Type B pancreatic cell (in vitro differentiated cells): ENCODE data around the gene FAM53A. TPM values are rescaled to one million over a fixed set of nuclear protein-coding genes. Genes with fewer than 3 reads are reported as not detected.
"Not testable (repeated sequence)": the region's sequence is repeated elsewhere in the genome, so short reads cannot be mapped to it uniquely, and the experiment has no call there.

Experiments
- DNase-seq: peaks from one replicate; pipeline ENCODE4 v3.0.0; 2021; ENCODE audit warnings: mixed read lengths; ENCODE audit not compliant: unreplicated experiment; ENCODE audit errors: extremely low spot score
- H3K27ac Mint-ChIP-seq: 2 replicates; pipeline ENCODE4 v1.8.0; 2021; ENCODE audit warnings: mild to moderate bottlenecking, mixed read lengths
- H3K27me3 Mint-ChIP-seq: 2 replicates; pipeline ENCODE4 v1.8.0; 2021; ENCODE audit warnings: mixed read lengths
- H3K36me3 Mint-ChIP-seq: 2 replicates; pipeline ENCODE4 v1.8.0; 2021; ENCODE audit warnings: mixed read lengths
- H3K4me1 Mint-ChIP-seq: one replicate; pipeline ENCODE4 v1.8.0; 2021; ENCODE audit warnings: mixed read lengths; ENCODE audit not compliant: unreplicated experiment
- H3K4me3 Mint-ChIP-seq: 2 replicates; pipeline ENCODE4 v1.8.0; 2021; ENCODE audit warnings: mild to moderate bottlenecking, mixed read lengths
- H3K9me3 Mint-ChIP-seq: 2 replicates; pipeline ENCODE4 v1.8.0; 2021; ENCODE audit warnings: mixed read lengths
- CTCF ChIP-seq: fragments of 200-600 bp; sonication (generic); conservative IDR thresholded peaks from 2 replicates; pipeline ENCODE4 v1.5.0; 2021; ENCODE audit warnings: antibody characterized with exemption, mild to moderate bottlenecking
- total RNA-seq: library from RNA; stranded (reverse); gene quantifications from 2 replicates; pipeline ENCODE4 v1.2.1, GENCODE V29; 2021; ENCODE audit warnings: low replicate concordance

Gene FAM53A
- total RNA-seq, 1 donor from 2014 or later, result 3.2 TPM

- no peak overlapping the region for H3K27ac Mint-ChIP-seq
- no peaks in the 10 kb centered on the region for H3K27me3 Mint-ChIP-seq
- H3K4me1 Mint-ChIP-seq, result peaks cover 3% of the 10 kb centered on the region
- no peak for DNase-seq
- no peak overlapping the region for H3K4me3 Mint-ChIP-seq
- H3K9me3 Mint-ChIP-seq, result no peaks in the 10 kb centered on the region
- TF ChIP-seq CTCF, result no peak
- no peaks in the 10 kb centered on the region for H3K36me3 Mint-ChIP-seq
Observed at GRCh38 chr4:1608196-1608820, 75.8 kb downstream of the FAM53A start.

- H3K27ac Mint-ChIP-seq, H3K9me3 Mint-ChIP-seq, H3K4me1 Mint-ChIP-seq, H3K27me3 Mint-ChIP-seq, DNase-seq, H3K4me3 Mint-ChIP-seq, H3K36me3 Mint-ChIP-seq: not testable (repeated sequence)
Observed at GRCh38 chr4:1607436-1608195, 76.5 kb downstream of the FAM53A start.

- H3K9me3 Mint-ChIP-seq, result no peaks in the 10 kb centered on the region
- H3K36me3 Mint-ChIP-seq, result no peaks in the 10 kb centered on the region
- no peak overlapping the region for H3K4me3 Mint-ChIP-seq
Observed at GRCh38 chr4:1604706-1605205, 79.4 kb downstream of the FAM53A start.

GRCh38 chr4:1604181-1604705, 79.9 kb downstream of the FAM53A start:
- no peak for TF ChIP-seq CTCF
- Mint-ChIP-seq H3K9me3 (no peaks in the 10 kb centered on the region), H3K27ac (no peak overlapping the region), H3K4me1 (peaks cover 8% of the 10 kb centered on the region), H3K36me3 (no peaks in the 10 kb centered on the region), H3K27me3 (peaks cover 3% of the 10 kb centered on the region), H3K4me3 (no peak overlapping the region)
- DNase-seq, result no peak

More at GRCh38 chr4:1604706-1605205, 79.4 kb downstream of the FAM53A start:
- peaks cover 3% of the 10 kb centered on the region for H3K27me3 Mint-ChIP-seq
- no peak for DNase-seq
- peaks cover 8% of the 10 kb centered on the region for H3K4me1 Mint-ChIP-seq
- TF ChIP-seq CTCF, result no peak
- no peak overlapping the region for H3K27ac Mint-ChIP-seq

- Mint-ChIP-seq H3K36me3 (no peaks in the 10 kb centered on the region), H3K27ac (no peak overlapping the region), H3K4me3 (no peak overlapping the region), H3K4me1 (peaks cover 7% of the 10 kb centered on the region), H3K27me3 (peaks cover 4% of the 10 kb centered on the region), H3K9me3 (no peaks in the 10 kb centered on the region)
- DNase-seq, result no peak
- TF ChIP-seq CTCF, result no peak
Observed at GRCh38 chr4:1603413-1604135, 80.5 kb downstream of the FAM53A start.
